GM03348 (cell line): Measurements from ENCODE around the gene HOXA2.

Experiments used
- DNase-seq: peaks from one replicate; pipeline ENCODE4 v3.0.0; 2012; ENCODE audit warnings: low spot score

Gene HOXA2

DNA sequence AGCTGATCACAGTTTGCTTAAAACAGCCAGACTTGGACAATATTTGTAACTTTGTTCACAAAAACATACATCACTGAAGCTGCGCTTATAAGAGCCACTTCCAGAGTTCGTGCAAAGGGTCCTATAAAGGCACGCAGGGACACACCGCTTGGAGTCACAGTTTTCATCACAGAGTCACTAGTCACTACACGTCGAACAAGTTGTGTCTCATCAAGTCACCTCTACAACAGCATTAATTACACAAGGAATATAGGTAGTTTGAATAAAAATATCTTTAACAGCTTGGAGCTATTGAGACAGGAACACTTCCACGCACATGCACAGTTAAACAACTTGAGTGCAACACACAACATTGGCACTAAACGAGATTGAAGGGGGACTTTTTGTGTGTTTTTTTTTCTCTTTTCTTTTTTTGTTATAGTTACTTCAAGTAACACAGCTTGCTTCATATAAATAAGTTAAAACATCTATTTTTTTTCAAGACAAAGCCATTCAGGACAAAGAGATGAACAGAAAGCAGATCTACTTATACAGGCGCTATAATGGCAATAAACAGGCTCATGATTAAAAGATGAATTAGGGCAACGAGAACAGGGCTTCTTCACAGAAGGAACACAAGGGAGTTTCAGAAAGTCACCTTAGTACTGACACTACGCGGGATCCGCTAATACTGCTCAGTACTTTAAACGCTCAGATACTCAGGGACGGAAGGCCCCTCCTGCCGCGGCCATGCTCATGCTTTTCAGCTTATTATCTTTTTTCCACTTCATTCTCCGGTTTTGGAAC, 38.8 kb upstream of the HOXA2 start:
- DNase-seq = no peak

DNA sequence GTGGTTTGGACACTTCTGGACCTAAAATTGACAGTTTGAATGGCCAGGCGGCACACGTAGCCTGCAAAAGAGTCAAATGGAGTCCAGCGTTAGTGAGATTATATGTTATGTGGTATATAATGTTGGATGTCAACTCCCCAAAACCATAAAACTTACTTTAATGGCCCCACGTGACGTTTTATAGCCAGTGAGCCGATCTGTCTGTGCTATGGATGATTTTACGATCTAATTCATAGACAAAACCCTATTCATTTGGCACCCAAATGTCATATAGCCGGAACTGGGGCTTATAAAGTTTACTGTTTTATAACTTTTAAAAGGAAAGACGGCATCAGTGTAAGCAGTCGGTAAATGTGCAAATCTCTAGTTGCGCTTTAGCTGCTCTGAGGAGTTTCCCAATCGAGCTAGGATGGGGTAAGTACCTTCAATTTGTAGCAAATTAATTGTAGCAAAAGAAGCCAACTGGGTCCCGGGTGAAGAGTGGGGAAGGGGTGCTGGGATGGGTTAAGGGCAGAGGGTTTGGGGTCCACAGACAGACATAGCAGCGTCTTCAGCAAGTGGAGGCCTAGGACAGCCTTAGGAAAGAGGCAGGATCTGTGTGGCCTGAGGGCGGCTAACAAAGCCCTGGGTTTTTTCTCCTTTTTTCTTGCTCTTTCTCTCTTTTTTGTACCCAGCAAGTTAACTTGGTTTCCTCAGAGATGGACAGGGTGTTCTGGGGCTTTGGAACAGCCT, 37.8 kb upstream of the HOXA2 start:
- DNase-seq = no peak

DNA sequence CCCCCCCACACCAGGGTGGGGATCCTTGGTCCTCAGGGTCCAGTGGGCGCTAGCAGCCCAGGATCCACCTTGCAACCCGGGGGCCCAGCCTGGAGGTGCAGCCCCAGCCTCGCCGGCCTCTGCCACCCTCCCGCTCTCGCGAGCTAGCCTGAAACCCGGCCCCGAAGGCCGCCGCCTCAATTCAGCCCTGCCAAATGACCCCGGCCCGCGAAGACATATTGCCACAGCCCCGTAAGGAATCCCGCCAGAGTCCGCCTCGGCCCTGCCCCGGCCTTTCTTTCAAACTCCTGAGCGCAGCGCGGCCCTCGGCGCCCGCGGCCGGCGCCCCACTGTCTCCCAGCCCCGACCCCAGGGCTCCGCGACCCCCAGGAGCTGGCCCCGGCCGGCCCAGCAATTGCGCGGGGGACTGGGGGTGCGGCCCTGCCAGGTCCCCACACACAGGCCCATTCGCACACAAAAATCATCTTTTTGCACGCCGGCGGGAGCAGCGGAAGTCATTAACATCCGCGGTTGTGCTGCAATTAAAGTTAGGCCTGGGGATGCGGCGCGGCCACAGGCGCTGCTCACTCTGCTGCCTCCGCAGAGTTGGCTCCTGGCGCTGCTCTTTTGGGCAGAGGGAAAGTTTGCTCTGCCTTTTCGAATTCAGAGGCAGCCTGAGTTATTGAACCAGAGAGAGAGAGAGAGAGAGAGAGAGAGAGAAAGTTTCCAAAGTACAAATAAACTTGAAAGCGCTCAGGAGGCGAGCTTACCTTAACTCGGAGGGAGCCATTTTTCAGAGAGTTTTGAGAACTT, 37.0 kb upstream of the HOXA2 start:
- DNase-seq = no peak

DNA sequence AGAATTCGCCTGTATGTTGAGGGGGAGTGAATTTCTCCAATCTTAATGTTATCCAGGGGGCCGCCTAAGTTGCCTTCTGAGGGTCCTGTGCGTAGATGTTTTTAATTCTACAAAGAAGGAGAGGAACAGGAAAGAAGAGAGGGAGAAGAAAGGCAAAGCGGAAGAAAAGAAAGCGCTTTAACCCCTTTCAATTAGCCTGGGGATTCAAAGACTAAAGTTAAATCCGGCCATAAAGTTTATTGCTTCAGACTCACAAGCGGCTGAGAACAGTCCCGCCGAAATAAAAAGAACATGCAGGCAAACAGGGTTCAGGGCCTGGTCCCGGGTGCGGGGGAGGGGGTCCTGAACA, 36.5 kb upstream of the HOXA2 start:
- DNase-seq = no peak

GRCh38 chr7:27138472-27138871, 36.0 kb upstream of the HOXA2 start:
- no peak for DNase-seq

DNA sequence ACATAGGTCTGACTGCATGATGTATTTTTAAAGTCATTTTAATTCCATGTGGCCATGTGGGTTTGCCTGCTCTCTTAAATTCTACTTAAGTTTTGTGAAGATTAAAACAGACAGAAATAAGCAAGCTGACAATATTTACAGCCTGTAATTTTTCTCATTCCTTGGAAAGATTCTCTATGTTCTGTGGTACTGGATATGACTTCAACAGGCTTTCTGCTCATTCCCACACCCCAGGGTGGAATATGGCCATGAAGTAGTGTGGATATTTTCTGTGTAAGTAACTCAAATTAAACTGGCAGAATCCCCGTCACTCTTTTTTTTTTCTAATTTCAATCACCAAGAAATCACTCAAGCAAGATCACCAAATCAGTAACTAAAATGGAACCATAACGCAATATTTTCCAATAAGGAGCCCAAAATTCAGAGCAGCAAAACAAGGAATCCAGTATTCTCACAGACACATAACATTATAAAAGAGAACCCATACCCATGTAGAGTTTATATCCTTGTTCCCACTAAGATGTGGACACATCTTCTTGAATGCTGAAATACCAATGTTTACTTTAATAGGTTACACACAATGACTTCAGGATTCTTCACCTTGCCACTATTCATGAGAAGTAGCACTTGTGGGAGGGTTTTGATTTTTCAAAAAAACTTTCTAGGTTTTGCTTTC, 35.3 kb upstream of the HOXA2 start:
- no peak for DNase-seq

DNA sequence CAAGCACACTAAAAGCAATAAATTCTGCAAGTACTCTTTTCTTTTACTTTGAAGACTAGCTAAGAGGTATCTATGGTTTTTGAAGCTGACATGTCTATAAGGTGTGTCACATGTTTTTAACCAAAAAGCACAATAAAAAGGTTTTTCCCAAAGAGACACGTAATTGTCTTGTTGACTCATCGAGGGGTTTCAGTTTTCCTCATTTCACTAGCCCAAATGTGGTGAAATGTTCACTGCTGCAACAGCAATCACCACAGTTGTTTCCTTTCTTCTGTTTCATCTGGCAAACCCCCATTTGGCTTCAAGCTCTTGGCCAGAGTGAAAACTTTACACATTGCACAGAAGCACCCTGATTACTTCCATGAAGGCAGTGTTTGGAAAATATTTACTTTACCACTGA, 31.9 kb upstream of the HOXA2 start:
- DNase-seq = peak; percentile 83

DNA sequence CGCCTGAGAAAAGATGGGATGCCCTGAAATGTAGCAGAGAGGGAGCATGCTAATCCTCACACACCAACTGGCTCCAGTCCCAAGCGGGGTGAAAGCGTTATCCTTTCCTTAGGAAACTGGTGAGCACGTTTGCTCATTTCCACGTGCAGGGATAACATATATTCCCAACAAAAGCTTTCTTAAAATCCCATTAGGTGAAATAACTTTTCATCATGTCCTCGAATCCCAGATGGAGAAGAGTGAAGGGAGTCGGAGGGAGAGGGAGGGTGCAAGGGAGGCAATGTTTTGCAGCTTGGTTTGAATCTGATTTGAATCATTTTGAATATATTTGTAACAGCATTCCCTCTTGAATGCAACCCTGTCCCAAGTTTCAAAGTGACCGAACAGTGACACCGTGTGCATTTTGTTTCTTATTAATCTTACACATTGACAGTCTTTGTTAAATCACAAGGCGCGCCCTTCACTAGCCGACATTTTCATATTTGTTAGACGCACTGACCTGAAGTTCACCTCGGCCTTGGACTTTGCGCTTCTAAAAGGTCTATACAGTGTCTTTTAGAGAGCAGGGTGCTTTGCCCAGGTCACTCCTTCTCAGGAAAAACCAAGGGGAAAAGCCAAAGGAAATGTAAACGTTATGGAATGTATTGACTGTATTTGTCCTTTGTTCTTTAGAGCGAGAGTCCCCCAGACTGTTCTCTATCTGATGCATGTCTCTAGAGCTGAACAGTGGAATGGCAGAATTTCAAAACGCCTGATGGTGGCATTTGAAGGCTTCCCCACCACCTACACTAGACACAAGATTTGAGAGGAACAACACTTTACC, 31.1 kb upstream of the HOXA2 start:
- DNase-seq = no peak

DNA sequence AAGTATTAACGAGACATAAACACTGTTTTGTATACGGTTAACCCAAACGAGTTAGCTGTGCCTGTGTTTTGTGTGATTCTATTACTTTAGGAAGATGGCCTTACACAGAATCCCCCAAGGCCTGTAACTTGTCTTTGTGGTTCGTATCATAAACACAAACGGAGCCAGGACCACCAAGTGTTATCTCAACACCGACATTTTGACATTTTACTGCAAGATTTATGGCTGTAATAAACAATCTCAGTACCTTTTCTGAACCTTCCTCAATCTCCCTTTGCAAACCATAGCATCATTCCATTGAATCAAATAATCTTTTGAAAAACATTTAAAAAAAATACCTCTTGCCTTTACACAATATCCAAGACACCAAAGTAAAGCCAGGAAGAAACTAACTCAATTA, 30.5 kb upstream of the HOXA2 start:
- no peak for DNase-seq

GRCh38 chr7:27132214-27132613, 29.7 kb upstream of the HOXA2 start:
- DNase-seq = no peak

DNA sequence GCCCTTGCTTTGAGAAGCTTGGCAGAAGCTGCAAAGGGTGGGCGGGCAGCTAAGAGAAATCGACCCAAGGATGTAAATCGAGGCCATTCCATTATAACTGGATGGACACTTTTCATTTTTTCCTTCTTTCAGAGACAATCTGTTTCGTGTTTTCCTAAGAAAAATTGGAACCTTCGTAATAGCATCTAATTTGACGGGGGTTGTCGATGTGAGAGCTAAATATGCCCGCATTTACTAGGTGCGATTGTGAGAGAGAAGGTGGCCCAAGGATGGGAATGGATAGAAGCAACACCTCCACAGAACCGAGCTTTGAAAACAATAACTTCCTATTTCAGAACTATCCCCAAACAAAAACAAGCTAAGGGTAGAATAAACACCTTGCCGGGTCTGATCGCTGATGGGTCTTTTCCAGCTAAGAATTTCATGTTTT, 28.9 kb upstream of the HOXA2 start:
- DNase-seq = no peak

DNA sequence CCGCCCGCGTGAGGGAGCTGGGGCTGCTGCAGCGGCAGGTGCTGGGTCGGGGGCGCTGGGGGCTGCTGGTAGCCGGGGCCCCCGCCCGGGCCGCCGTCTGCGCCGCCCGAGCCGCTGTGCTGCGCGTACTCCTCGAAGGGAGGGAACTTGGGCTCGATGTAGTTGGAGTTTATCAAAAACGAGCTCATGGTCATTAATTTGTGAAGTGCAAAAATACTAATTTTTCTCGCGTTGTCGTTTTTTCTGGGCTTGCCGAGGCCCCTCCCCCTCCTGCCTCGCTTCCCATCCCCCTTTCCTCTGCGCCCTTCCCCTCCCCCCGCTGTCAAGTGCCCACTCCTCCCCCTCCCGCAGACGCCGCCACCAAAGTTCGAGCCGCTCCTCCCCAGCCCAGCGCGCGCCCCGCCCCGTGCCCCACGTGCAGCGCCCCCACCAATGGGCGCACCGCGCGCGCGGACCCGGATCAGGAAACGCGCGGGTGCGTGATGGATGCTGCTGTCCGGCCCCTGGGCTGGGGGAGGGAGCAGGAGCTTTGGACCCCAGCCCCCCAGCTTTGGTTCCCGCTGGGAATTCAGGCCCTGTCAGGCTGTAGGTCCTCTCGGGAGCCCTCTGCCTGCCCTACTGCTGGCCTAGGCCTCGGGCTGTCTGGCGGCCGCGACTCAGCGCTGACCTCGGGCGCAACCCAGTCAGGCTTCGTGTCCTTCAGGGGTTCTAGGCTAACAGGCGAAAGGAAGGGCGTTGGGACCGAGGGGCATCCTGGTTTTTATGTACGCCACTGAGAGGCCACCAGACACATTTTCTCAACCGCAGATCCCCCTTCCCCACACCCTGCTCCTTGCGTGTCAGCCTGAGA, 28.3 kb upstream of the HOXA2 start, which contains the start of gene HOXA4:
HOXA4 (minus strand) TSS at position 218 of the 850 bp plus-strand sequence; CDS start at position 194, 24 bp downstream.
- peak; percentile 98 for DNase-seq

GRCh38 chr7:27129729-27130539, 27.5 kb upstream of the HOXA2 start:
- peak; percentile 79 for DNase-seq

GRCh38 chr7:27128776-27129728, 26.6 kb upstream of the HOXA2 start:
- DNase-seq = no peak

GRCh38 chr7:27128034-27128433, 25.6 kb upstream of the HOXA2 start:
- DNase-seq = no peak

DNA sequence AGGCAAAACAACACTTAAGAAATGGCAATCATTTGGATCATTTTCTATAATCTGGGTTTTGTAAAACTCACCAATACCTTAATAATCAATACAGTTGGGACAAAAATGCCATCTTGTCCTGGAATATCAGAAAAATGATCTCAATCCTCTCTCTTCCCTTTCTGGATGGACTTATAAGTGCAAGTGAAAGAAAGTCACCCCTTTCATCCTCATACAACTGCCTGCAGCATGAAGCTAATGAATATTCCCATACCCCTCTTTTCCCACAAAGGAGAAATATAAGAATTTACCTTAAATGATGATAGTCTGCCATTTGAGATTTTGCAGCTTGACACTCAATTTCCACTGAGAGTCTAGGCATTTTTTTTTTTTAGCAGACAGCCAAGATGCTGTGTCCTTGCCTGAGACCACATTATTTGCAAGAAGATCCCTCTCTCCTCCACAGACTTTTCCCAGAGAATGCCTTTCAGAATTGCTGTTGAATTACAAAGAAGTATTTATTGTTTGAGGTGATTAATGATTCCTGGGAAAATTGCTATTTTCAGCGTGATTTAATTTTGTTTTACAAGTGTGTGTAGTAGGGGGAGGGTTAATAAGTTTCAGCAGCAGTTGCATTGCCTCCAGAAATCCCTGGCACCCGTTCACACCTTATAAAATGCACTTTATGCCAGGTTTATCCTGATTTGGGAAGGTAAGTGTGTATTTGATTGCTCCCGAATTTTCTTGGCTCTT, 24.3 kb upstream of the HOXA2 start:
- DNase-seq = no peak

- DNase-seq = no peak
These were observed 23.5 kb upstream of the HOXA2 start for GRCh38 chr7:27125986-27126394.
